ENCODE data around the gene ALX3.

DNA sequence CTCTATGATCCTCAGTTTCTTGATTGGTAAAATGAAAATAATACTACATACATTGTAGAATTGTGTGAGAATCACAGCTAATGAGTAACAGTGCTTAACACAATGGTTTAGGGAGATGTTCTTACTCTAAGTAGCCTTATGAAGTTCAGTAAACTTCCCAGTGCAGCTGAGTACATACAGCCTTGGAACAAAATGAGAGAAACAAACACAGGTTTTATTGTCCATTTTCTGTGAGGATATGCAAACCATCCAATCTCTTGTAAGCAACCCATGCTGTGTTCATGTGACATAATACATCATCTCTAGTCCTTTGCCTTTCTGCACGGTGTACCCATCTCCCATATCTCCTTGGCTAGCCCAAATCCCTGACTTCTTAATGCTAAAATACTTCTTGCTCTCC, 50.7 kb downstream of the ALX3 start:
- TF ChIP-seq, protein P1, sequence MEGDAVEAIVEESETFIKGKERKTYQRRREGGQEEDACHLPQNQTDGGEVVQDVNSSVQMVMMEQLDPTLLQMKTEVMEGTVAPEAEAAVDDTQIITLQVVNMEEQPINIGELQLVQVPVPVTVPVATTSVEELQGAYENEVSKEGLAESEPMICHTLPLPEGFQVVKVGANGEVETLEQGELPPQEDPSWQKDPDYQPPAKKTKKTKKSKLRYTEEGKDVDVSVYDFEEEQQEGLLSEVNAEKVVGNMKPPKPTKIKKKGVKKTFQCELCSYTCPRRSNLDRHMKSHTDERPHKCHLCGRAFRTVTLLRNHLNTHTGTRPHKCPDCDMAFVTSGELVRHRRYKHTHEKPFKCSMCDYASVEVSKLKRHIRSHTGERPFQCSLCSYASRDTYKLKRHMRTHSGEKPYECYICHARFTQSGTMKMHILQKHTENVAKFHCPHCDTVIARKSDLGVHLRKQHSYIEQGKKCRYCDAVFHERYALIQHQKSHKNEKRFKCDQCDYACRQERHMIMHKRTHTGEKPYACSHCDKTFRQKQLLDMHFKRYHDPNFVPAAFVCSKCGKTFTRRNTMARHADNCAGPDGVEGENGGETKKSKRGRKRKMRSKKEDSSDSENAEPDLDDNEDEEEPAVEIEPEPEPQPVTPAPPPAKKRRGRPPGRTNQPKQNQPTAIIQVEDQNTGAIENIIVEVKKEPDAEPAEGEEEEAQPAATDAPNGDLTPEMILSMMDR (IDR thresholded peaks at IDR 0.05): no peak
- no peak for TF ChIP-seq POLR2A (IDR thresholded peaks at IDR 0.05)
